ENCODE measurements around the gene ZBTB47.

- TF ChIP-seq POLR2A (IDR thresholded peaks at IDR 0.05) (no peak), CTCF (IDR thresholded peaks at IDR 0.05) (no peak)
These were observed 47.8 kb upstream of the ZBTB47 start for GRCh38 chr3:42605546-42606173.

Data from thyroid gland (tissue), 4 donors.